ENCODE data around the gene TLR4.

TLR4 gene

DNA sequence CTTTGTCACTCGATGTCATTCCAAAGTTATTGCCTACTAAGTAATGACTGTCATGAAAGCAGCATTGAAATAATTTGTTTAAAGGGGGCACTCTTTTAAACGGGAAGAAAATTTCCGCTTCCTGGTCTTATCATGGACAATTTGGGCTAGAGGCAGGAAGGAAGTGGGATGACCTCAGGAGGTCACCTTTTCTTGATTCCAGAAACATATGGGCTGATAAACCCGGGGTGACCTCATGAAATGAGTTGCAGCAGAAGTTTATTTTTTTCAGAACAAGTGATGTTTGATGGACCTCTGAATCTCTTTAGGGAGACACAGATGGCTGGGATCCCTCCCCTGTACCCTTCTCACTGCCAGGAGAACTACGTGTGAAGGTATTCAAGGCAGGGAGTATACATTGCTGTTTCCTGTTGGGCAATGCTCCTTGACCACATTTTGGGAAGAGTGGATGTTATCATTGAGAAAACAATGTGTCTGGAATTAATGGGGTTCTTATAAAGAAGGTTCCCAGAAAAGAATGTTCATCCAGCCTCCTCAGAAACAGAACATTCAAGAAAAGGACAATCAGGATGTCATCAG lies 11.3 kb downstream of the TLR4 start:
- DNase-seq (ENCODE audit: low spot score) = no peak

DNA sequence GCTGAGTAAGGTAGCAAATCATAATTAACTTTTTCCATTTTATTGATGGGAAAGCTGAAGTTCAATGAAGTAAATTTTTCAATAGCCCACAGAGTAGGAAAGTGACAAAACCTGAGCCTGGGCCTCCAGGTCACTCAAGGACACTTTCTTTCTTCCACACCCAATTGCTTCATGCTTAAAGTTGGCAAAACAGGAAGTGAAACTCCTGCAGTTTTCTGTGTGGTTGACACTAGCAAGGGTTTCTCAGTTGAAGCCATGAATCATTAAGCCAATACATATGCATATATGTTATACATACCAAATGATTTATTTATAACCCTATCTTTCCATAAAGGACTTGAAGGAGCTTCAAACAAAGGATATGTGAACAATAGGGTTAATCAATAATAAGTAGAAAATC lies 13.9 kb downstream of the TLR4 start:
- no peak for DNase-seq (ENCODE audit: low spot score)

DNA sequence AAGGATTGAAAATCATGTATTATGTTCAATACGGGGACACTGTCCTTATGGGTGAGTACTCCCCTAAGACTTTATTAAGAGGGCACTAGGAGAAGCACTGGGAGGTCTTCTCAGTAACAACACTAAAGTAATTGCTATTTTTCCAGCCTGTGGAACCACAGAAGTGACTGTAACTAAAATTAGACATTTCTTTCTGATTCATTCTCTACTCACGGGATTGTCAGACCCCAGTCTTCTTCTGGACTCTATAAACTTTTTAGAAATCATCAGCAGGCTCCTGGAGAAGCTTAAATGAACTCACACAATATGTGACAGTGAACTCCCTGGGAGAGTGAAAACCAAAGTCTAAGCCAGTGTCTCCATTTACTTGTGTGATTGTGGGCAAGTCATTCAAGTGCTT lies 14.5 kb downstream of the TLR4 start:
- no peak for DNase-seq (ENCODE audit: low spot score)

DNA sequence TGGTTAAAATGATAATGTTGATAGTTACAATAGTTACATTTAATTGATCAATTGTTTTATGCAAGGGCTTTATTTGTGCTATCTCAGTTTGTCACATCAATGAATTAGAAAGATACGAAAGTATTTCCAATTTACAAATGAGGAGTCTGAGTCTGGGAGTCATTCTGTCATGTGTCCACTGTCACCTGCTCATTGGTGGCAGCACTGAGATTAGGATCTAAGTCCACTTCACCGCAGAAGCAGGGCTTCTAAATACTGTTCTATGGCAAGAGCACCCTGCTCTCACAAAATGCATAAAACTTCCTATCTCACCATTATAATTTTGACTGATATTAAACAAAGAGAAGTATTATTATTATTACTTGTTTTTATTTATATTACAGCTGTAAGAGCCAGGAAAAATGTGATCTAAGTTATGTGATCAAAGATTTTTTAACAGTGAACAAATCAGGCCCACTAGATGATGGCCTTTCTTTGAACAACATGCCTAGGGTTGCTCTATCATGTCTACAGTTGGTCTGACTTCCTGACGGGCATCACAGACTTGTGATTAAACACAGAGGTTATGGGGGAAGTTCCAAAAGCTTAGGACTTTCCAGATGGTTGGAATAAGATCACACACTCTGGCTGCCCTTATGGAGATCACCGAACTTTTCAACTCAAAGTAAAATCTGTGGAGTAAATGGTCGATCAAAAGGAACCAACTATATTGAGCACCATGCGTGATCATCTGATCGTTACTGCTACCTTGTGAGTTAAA lies 15.1 kb downstream of the TLR4 start:
- no peak for DNase-seq (ENCODE audit: low spot score)

DNA sequence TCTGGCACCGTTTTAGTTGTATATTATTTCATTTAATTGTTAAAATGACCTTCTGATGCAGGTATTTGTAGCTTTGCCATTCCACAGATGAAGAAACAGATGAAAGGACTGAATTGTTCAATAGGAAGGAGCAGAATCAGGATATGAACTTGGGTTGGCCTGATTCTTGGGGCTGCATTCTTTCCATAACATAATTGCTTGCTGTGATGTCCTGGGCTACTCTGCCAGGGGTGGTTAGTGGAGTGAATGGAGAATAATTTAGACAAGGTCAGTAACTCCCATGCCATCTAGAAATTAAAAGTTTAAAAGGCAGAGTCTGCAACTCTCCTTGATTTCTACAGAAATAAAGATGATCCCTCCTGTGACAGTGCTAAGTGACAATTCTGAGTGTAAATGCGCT lies 15.9 kb downstream of the TLR4 start:
- no peak for DNase-seq (ENCODE audit: low spot score)

DNA sequence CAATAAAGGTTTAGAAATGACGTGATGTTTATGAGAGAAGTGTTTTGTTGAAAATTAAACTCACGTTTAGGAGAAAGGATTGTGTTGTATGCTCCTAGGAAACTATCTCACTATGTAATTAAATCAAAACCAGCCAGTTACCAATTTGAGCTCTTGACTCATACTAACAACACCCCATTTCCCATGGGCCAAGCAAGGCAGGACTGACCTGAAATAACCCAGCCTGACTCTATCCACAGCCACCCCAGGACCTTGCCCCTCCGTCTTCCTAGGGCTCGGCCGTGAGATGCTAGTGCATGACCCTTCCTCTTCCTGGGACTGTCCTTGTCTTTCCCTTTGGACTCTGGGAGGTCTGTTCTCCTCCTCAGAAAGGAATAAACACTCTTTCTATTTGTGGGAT lies 16.4 kb downstream of the TLR4 start:
- no peak for DNase-seq (ENCODE audit: low spot score)

DNA sequence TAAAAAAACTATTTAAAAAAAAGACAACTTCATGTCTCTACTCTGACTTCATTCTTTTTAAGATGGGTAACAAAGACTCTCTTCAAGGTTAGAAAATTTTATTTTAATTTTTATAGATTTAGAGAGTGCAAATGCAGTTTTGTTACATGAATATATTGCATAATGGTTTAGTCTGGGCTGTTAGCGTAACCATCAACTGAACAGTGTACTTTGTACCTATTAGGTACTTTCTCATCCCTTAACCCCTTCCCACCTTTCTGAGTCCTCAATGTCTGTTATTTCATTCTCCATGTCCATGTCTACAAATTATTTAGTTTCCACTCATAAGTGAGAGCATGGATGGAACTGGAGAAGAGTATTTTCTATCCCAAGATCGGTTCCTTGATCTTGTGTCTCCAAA lies 16.8 kb downstream of the TLR4 start:
- DNase-seq (ENCODE audit: low spot score) = no peak

DNA sequence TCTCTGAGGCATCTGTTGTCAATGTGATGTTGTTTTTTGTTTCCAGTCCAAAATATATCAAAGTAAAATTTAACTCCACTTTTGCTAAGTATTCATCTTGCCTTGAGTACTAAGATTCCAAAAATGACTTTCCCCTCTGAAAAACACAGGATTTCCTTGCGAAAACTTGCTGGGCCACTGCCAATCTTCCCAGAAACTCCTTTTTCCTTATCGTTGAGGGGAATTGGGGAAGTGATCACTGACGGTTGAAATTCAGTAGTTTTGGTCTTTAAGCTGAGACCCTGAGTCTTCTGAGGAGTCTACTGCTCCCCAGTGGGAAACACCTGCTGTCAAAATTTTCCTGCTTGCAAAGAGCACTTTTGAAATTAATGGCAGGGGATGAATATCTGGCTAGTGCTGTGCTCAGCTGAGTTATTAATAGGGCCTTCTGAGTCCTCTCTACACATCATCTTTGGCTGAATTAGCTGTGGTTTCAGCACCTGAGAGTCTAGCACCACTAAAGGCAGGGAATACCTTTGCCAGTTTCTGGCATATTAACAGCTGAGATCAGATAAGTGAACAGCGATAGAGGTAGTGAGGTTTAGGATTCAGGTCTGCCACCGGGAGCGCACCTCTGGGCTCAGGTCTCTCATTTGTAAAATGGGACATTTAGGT lies 18.0 kb downstream of the TLR4 start:
- DNase-seq (ENCODE audit: low spot score) = no peak

DNA sequence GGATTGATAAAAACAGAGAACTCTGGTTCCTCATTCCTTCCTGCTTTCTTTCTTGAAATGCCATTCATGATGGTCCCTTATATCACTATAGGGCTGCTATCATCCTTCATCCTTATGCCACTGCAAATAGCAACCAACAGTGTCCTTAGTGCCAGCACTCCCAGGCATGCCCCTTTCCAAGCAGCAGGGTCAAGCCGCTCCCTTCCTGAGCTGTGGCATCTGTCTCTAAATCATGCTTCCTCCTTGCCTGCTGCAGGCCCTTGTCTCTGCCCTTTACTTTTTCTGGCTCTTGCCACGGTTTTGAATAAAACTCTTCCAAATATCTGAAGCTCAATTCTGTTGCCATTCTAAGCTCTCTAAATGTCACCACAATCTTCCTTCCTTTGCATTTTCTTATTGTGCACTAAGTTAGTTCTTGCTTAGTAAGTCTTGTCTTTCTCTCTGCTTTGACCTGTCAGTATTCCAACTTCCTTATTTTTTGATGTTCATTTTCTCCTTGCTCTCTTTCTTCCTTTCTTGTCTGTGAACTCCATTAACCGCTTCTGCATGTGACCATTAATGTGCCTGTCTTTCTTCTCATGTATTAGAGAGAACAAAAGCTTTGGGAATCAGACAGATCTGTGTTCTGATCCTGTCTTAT lies 19.9 kb downstream of the TLR4 start:
- no peak for DNase-seq (ENCODE audit: low spot score)

DNA sequence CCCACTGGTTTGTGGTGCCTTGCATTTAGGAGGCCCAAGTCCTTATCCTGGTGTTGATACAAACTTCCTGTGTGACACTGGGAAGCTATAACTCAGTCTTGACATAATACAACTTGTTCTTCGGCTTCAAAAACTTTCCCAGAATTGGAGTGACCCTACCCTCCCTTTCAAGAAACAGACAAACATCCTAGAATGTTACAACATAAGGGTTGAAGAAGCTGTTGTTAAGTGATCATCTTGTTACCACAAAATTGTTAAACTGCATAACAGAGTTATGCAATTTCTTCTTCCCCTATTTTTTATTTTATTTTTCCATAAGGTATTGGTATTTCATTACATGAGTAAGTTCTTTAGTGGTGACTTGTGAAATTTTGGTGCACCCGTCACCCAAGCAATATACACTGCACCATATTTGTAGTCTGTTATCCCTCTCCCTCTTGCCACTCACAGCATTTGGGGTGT lies 21.3 kb downstream of the TLR4 start:
- no peak for DNase-seq (ENCODE audit: low spot score)

DNA sequence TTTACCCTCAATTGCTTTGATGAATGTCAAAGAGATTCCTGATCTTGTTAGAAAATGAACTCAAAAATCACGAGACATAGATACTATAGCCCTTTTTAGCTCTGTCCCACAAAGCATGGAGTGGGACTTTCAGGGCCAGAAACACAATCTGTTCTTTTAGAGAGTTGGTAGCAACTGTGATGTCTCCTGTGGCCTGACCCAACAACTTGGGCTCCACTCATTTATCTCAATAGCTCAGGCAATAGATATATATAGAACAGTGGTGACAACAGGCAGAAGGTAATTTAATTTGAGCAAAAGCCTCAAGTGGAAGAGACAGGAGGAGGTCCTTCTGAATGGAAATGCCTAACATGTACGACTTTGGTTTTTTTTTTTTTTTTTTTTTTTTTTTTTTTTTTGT lies 25.2 kb downstream of the TLR4 start:
- DNase-seq (ENCODE audit: low spot score) = no peak

DNA sequence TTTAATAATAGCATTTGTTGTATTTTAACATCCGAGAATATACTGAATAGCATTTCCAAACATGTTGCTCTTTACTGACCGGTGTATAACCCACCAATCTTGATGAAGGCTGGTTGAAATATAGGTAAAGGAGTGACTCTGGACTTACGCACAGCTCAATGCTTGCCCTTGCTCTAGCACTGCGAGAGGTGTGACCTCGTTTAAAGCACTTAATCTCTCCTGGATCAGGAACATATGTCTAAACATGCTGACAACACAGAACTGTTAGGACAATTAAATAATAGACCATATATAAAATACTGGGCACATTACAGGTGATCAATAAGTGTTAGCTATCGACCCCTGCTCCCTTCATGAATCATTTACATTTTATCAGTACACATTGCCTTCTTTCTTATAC lies 28.3 kb downstream of the TLR4 start:
- DNase-seq (ENCODE audit: low spot score) = no peak

DNA sequence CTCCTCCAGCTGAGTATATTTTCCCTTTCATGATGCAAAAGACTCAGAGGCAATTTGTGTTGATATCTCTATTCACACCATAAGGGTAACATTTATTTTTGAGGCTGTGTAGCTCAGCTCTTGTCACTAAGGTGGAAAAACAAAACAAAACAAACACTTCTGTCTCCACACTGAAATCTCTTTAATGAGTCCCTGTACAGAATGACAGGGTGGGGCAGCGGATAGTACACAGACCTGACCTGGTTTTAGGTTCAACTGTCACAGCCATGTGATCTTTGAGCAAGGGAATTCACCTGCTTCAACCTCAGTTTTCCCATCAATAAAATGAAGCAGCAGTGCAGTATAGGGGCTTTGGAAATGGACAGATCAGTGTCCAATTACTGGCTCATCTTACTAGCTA lies 29.3 kb downstream of the TLR4 start:
- DNase-seq (ENCODE audit: low spot score) = no peak

DNA sequence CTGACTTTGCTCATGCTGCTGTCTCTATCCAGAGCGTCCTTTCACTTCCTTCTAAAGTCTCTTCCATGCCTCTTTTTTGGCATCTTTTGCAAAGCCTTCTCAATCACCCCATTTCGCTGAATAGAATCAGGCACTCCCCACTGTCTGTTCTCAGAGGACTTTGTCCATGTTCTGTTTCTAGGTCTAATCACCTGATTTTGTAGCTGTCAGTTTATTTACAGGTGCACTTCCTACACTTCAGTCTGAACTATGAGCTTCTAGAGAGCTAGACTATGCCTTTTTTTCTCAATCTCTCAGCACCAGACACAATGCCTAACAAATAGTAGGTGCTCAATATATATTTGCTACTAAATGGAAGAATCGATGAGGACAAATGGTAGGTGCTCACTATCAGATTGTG lies 29.9 kb downstream of the TLR4 start:
- no peak for DNase-seq (ENCODE audit: low spot score)

DNA sequence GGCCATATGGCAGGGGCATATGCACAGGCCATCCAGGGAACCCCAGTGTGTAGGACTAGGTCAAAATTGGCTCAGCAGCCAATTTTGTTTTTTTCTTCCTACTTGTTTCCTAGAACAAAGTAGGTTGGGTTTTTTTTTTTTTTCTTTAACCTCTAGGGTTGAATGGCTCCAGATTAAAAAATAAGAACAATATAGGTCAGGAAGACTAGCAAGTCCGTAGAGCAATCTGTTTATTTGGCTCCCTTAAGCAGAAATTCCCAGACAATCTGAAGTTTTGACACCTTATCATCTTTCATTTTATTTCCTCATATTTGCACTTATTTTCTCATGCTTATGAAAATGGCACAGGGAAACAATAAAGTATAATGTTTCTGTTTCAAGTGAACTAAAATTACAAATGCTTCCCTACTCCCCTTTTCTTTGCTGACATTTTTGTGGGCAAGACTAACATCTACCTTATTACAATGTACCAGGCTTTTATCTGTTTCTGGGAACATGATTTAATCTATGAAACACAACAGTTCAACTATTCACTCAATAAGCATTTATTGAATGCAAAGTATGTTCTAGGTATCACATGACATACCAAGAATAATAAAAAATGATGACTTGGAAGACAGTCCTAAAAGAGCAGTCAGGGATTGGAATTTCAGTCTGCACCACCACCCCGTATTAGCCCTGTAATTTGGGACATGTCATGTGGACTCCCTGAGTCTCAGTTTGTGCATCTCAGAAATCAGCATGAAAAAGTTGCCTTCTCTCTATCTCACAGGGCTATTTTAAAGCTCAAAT lies 30.5 kb downstream of the TLR4 start:
- no peak for DNase-seq (ENCODE audit: low spot score)

DNA sequence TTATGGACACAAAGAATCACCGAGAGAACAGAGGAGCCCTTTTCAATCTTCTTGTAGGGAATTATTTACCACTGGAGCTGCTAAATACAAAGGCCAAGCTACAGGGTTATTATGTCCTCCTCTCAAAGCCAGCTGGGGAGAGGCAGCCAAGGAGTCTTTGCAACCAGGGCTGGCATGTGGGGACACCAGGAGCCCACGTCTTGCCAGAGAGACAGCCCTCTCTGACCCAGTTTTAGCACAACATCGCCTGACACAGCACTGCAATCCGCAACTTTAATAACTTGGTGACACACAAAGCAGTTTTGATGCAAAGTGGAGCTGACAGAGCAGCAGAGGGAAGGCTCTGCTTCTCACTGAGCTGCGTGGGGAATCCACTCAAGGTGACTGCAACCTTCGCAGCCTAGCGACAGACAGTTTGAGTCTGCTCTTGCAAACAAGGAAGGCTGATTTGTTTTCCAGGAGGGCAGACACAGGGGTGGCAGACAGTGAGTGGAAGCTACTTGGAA lies 33.6 kb downstream of the TLR4 start:
- no peak for DNase-seq (ENCODE audit: low spot score)

DNA sequence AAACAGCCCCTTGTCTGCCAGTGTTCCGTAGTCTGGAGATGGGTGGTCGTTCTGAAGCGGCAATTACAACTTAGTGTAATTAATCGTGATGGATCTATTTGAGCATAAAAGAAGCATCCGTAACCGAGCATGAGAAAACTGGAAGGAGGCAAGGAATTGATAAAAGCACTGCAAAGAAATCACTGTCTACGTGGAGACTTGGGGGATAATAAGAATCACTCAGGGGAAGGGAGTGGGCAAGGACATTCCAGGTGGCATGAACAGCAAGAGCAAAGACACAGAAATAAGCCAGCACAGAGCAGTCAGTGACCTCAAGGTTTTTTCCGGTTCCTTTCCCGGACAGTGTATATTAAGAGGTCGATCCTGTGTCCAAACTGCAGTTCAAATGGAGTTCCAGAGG lies 35.0 kb downstream of the TLR4 start:
- no peak for DNase-seq (ENCODE audit: low spot score)

DNA sequence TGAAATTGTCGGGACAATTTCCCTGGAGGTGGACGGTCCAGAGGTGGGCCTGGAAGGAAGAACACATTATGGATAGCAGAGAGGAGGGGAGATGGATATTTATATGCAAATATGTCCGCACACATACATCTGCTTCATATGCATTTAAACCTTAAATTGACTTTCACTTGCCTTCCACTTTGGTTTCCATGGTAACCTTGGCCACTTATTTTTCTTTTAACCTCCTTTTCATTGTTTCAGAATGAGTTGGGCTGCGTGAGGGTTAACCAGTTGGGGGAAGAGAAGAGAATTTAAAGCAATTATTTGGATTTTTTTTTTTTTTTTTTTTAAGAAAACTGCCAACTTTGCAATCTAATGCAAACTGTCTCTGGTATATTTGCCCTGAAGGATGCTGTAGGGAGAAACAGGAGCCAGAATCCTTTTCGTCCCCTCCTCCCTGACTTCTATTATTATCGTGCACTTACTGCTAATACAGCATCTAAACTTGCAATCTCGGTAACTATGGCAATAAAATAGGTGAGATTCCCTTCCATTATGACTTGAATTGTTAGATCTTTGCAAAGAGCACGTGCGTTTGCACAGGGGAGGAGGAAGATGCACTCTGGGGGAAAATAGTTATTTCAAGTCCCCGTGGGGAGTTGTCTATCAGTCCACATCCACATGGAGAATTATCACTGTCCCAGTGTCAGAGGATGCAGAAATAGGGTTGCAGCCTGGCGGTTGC lies 35.6 kb downstream of the TLR4 start:
- DNase-seq (ENCODE audit: low spot score) = no peak

DNA sequence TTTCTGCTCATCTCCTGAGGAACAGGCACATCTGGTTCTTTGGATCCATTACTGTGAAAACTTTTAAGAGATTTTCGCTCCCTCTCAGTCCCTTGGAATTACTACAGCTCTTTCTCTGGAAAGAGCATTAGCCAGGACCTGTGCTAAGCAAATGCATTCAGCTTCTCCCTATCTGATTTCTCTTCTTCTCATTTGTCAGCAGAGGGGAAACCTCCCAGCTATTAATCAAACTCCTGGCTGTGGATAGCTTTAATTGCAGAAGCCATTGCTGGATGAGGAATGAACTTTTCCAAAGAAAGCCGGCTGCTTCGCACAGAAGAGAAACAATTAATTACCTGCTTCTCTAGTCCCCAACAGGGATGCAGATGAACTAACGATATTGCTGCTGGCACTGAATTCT lies 37.9 kb downstream of the TLR4 start:
- DNase-seq (ENCODE audit: low spot score) = no peak

DNA sequence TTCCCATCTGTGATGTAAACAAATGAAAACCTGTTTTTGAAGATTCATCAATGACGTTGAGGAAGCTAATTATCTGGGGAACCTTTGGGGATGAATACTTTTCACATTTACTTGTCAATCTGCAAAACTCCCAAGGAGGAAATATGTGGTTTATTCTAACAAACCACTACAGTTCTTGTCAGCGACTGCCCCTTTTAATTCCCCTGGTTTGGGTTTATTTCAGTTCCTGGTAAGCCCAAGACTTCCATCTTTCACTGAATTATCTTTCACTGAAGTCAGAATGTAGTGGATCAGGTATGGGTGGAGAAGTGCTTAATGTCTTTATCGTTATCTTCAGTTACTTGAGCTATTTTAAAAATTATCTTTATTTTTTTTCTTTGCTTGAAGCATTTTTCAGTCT lies 40.2 kb downstream of the TLR4 start:
- no peak for DNase-seq (ENCODE audit: low spot score)

DNA sequence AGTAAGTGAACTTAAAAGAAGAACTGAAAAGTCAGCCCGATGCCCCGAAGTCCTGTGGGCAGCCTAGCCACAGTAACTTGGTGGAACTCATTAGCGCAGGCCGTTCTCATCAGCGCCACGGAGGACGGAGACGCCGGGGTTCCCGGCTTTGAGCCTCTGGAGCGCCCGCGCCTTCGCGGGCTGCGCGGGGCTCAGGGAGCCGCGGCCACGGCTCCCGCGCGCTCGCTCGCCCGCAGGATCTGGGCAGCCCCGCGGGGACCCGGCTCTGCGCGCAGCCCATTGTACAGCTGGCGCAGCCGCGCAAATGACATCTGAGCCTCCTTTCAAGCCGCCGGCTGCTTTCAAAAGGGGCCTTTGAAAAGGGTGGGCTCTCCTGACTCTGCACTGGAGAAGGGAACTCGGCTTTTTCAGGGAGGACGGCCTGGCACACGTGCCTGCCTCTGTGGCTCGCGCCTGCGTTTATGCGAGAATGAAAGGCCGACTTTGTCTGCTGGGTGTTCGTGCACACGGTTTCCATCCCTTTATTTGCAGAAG lies 40.7 kb downstream of the TLR4 start:
- no peak for DNase-seq (ENCODE audit: low spot score)
